ENCODE data around the gene TMEM161A. TPM values are rescaled to one million over a fixed set of nuclear protein-coding genes. Genes with fewer than 3 reads are reported as not detected.
"Not testable (repeated sequence)": the region's sequence is repeated elsewhere in the genome, so short reads cannot be mapped to it uniquely, and the experiment has no call there.

Gene TMEM161A
- total RNA-seq, 2 experiments from 2014 or later: 30.4 to 33.6 TPM

- ChIA-PET CTCF (no interaction called here), POLR2A (no interaction called here)
These were observed 4.3 kb downstream of the TMEM161A start for GRCh38 chr19:19133985-19134384.

- POLR2A ChIA-PET: no interaction called here
- CTCF ChIA-PET: interaction anchor here (0.5 kb wide), 1 partner anchor 336 kb away, joined by 3 read pairs; no protein-coding TSS in a partner anchor
These were observed 5.4 kb downstream of the TMEM161A start for GRCh38 chr19:19132912-19133311.

- ChIA-PET POLR2A (no interaction called here), CTCF (no interaction called here)
These were observed 6.3 kb downstream of the TMEM161A start for GRCh38 chr19:19131989-19132388.

GRCh38 chr19:19126102-19126501, 12.2 kb downstream of the TMEM161A start:
- POLR2A ChIA-PET: no interaction called here
- CTCF ChIA-PET: no interaction called here

- POLR2A ChIA-PET: no interaction called here
- CTCF ChIA-PET: no interaction called here
These were observed 14.9 kb downstream of the TMEM161A start for GRCh38 chr19:19123386-19123785.

- POLR2A ChIA-PET: no interaction called here
- CTCF ChIA-PET: no interaction called here
These were observed 15.4 kb downstream of the TMEM161A start for GRCh38 chr19:19122902-19123301.

DNA sequence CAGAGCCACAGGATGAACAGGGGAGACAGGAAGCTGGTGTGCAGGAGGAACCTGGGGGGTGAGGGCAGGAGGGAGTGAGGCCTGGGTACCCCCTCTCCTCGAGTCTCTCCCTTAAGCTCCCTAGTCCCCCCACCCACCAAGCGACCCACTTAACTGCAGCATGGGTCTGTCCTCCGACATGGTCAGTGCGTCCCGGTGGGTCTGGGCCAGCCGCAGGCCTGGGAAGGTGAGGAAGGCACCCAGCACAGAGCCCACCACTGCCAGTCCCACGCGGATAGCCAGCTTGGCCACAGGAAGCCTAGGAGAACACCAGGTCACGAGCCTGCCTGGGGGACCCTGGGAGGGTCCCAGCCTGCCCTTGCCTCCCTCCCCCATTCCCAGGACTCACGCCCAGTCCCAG, 16.9 kb downstream of the TMEM161A start:
- ChIA-PET CTCF (no interaction called here), POLR2A (no interaction called here)

GRCh38 chr19:19120308-19121231, 17.7 kb downstream of the TMEM161A start:
- POLR2A ChIA-PET: no interaction called here
- CTCF ChIA-PET: no interaction called here

- ChIA-PET CTCF (interaction anchor here (0.7 kb wide), 1 partner anchor 339 kb away, joined by 3 read pairs; no protein-coding TSS in a partner anchor), POLR2A (no interaction called here)
These were observed 18.7 kb downstream of the TMEM161A start for GRCh38 chr19:19119325-19120237.

DNA sequence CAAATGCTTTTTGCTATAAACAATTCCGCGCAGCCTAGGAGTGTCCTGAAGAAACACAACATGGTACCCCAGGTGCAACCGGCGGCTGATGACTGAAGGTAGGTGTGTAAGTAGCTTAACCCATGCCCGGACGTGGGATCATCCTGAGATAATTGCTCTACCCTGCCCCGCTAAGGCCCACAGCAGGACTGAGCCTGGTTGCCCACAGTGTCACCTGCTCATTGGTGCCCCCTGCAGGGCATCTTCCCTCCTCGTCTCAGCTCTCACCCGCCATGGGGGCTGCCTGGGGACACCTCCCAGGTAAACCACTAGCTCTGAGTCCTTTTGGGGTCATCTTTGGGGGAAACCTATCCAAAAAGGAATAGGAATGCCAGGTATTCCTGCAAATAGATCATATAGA, 22.3 kb downstream of the TMEM161A start:
- CTCF ChIA-PET: interaction anchor here (0.5 to 0.9 kb wide), 3 partner anchors 29 to 136 kb away, joined by 3 to 5 read pairs (median 4); no protein-coding TSS in a partner anchor
- POLR2A ChIA-PET: no interaction called here

- ChIA-PET CTCF (no interaction called here), POLR2A (no interaction called here)
These were observed 25.1 kb downstream of the TMEM161A start for GRCh38 chr19:19113040-19113626.

DNA sequence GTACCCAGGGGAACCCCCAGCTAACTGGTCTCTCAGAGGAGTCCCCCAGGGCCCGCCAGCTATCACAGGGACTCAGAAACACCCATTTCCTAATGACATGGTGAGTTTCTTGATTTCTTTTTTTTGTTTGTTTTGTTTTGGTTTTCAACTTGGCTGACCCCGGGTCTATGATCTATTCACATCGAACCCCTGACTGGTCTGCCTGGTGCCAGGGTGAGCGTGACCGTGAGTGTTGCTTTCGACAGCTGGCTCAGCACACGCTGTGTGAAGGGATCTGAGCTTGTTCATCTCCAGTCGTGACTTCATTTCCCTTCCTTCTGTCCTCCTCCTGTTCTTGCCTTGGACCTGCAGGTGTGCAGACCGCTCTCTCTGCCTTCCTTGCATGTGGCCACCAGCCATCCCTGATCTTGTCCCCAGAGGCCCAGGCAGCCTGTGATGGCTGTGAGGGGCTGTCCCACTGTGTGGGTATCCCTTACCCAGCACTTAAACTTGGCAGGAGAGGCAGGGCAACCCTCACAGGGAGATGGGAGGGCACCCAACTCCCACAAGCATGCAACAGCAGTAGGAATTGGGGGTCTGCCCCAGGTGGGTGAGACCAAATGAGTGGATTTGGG, 26.2 kb downstream of the TMEM161A start:
- POLR2A ChIA-PET: no interaction called here
- CTCF ChIA-PET: no interaction called here

- POLR2A ChIA-PET: no interaction called here
- CTCF ChIA-PET: no interaction called here
These were observed 27.0 kb downstream of the TMEM161A start for GRCh38 chr19:19111136-19111835.

- CTCF ChIA-PET: no interaction called here
These were observed 27.7 kb downstream of the TMEM161A start for GRCh38 chr19:19110410-19111135.

DNA sequence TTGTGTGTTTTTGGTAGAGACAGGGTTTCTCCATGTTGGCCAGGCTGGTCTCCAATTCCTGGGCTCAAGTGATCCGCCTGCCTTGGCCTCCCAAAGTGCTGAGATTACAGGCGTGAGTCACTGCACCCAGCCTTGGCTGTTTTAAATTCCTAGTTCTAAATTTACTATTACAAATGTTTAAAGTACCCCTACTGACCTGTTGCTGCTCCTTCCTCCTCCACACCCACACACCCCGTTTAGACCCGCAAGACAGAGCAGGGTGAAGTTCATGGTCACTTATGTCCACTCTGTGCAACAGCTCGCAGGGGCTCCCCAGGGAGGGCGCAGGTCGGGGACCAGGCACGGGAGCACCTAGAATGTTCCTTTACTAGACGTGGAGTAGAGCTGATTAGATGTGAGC, 28.7 kb downstream of the TMEM161A start:
- ChIA-PET CTCF (interaction anchor here (0.6 kb wide), 1 partner anchor 82 kb away, joined by 6 read pairs; no protein-coding TSS in a partner anchor), POLR2A (no interaction called here)

More at GRCh38 chr19:19110410-19111135, 27.7 kb downstream of the TMEM161A start:
- POLR2A ChIA-PET: no interaction called here

GRCh38 chr19:19107654-19108053, 30.6 kb downstream of the TMEM161A start:
- ChIA-PET CTCF (no interaction called here), POLR2A (no interaction called here)

DNA sequence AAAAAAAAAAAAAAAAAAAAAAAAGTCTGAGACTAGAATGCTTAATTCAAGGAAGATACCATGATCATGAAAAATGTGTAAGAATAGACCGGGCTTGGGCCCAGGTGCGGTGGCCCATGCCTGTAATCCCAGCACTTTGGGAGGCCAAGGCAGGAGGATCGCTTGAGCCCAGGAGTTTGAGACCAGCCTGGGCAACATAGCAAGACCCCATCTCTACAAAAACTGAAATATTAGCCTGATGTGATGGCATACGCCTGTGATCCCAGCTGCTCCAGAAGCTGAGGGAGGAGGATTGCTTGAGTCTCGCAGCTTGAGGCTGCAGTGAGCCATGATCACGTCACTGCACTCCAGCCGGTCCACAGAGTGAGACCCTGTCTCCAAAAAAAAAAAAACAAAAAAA, 31.3 kb downstream of the TMEM161A start:
- CTCF ChIA-PET: interaction anchor here (0.7 kb wide), 1 partner anchor 54 kb away, joined by 3 read pairs; no protein-coding TSS in a partner anchor
- POLR2A ChIA-PET: not testable (repeated sequence)

DNA sequence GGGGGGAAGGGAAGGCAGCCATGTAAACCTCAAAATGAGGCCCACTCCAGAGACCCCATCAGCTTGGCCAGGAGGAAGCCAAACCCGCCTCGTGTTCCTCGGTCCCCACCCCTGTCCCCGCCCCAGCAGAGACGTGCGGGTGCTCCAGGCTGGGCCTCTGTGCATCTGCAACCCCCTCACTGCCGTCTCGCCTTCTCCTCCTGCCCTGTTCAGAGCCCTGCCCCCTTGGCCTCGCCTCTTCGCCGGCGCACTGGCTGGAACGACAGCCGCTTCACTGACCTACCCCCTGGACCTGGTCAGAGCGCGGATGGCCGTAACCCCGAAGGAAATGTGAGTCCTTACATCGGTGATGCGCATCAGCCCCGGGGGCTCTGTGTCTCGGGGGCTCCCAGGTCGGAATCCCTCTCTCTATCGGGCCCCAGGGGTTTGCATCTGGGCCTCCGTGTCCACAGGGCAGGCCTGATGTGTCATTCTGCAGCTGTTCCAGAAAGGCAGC, 32.2 kb downstream of the TMEM161A start:
- ChIA-PET CTCF (interaction anchor here (0.7 kb wide), 1 partner anchor 53 kb away, joined by 3 read pairs; no protein-coding TSS in a partner anchor), POLR2A (no interaction called here)
